ENCODE measurements around the gene MMP20. TPM values are rescaled to one million over a fixed set of nuclear protein-coding genes. Genes with fewer than 3 reads are reported as not detected.
A peak's percentile ranks its signal among the peaks of the same experiment; 100 is the strongest.

MMP20 gene
- total and polyA plus RNA-seq, 2 of the 13 experiments (the other 11 are each of a cell fraction or from before 2014, with no cell fraction given) = 0.05 TPM; not detected in 1

- TF ChIP-seq PAXIP1 (CRISPR knock-in tag; conservative IDR thresholded peaks at IDR 0.05) (peak; percentile 61), MTF1 (CRISPR knock-in tag; IDR thresholded peaks at IDR 0.05) (no peak), ZNF333 (CRISPR knock-in tag; IDR thresholded peaks at IDR 0.05; ENCODE audit: borderline replicate concordance) (no peak), ZNF737 (CRISPR knock-in tag; IDR thresholded peaks at IDR 0.05; ENCODE audit: borderline replicate concordance) (no peak), ZSCAN25 (CRISPR knock-in tag; IDR thresholded peaks at IDR 0.05) (peak; percentile 13; the same call in 1 of the 2 replicates), ZNF232 (CRISPR knock-in tag; IDR thresholded peaks at IDR 0.05; ENCODE audit: borderline replicate concordance) (no peak), KLF6 (CRISPR knock-in tag; IDR thresholded peaks at IDR 0.05) (no peak), ZNF33A (CRISPR knock-in tag; IDR thresholded peaks at IDR 0.05; ENCODE audit: borderline replicate concordance) (no peak), ZNF619 (CRISPR knock-in tag; IDR thresholded peaks at IDR 0.05) (no peak), SIN3A (IDR thresholded peaks at IDR 0.05; ENCODE audit: borderline replicate concordance, low read depth, low read length) (no peak), LBX2 (CRISPR knock-in tag; IDR thresholded peaks at IDR 0.05; ENCODE audit: borderline replicate concordance) (no peak), ZNF816 (CRISPR knock-in tag; IDR thresholded peaks at IDR 0.05; ENCODE audit: borderline replicate concordance) (no peak), ZC3H13 (CRISPR knock-in tag; IDR thresholded peaks at IDR 0.05) (no peak), ZNF556 (CRISPR knock-in tag; IDR thresholded peaks at IDR 0.05; ENCODE audit: borderline replicate concordance) (no peak), TBL1XR1 (IDR thresholded peaks at IDR 0.05; ENCODE audit: borderline replicate concordance, low read length, partially characterized antibody) (no peak), KDM1A (CRISPR knock-in tag; IDR thresholded peaks at IDR 0.05) (0 out of 2 replicates have a peak, but pooled peaks have one; percentile 35), ZNF75D (CRISPR knock-in tag; IDR thresholded peaks at IDR 0.05; ENCODE audit: borderline replicate concordance) (no peak), PHF8 (CRISPR knock-in tag; IDR thresholded peaks at IDR 0.05) (no peak), ATF7 (IDR thresholded peaks at IDR 0.05) (no peak), ATF7 (CRISPR knock-in tag; IDR thresholded peaks at IDR 0.05) (no peak), ZNF672 (CRISPR knock-in tag; IDR thresholded peaks at IDR 0.05) (no peak)
- TF ChIP-seq, protein P1, sequence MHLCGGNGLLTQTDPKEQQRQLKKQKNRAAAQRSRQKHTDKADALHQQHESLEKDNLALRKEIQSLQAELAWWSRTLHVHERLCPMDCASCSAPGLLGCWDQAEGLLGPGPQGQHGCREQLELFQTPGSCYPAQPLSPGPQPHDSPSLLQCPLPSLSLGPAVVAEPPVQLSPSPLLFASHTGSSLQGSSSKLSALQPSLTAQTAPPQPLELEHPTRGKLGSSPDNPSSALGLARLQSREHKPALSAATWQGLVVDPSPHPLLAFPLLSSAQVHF (CRISPR knock-in tag; IDR thresholded peaks at IDR 0.05) = no peak
- TF ChIP-seq, protein P2, sequence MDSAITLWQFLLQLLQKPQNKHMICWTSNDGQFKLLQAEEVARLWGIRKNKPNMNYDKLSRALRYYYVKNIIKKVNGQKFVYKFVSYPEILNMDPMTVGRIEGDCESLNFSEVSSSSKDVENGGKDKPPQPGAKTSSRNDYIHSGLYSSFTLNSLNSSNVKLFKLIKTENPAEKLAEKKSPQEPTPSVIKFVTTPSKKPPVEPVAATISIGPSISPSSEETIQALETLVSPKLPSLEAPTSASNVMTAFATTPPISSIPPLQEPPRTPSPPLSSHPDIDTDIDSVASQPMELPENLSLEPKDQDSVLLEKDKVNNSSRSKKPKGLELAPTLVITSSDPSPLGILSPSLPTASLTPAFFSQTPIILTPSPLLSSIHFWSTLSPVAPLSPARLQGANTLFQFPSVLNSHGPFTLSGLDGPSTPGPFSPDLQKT (CRISPR knock-in tag; IDR thresholded peaks at IDR 0.05; ENCODE audit: borderline replicate concordance) = no peak
- TF ChIP-seq, protein P3, sequence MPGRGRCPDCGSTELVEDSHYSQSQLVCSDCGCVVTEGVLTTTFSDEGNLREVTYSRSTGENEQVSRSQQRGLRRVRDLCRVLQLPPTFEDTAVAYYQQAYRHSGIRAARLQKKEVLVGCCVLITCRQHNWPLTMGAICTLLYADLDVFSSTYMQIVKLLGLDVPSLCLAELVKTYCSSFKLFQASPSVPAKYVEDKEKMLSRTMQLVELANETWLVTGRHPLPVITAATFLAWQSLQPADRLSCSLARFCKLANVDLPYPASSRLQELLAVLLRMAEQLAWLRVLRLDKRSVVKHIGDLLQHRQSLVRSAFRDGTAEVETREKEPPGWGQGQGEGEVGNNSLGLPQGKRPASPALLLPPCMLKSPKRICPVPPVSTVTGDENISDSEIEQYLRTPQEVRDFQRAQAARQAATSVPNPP (CRISPR knock-in tag; IDR thresholded peaks at IDR 0.05) = no peak
Measured at GRCh38 chr11:102615077-102615893, 9.8 kb downstream of the MMP20 start (continued).

All from HepG2 (cell line).